ENCODE data around the gene CHTOP.
"Not testable (repeated sequence)": the region's sequence is repeated elsewhere in the genome, so short reads cannot be mapped to it uniquely, and the experiment has no call there.

The CHTOP gene

DNA sequence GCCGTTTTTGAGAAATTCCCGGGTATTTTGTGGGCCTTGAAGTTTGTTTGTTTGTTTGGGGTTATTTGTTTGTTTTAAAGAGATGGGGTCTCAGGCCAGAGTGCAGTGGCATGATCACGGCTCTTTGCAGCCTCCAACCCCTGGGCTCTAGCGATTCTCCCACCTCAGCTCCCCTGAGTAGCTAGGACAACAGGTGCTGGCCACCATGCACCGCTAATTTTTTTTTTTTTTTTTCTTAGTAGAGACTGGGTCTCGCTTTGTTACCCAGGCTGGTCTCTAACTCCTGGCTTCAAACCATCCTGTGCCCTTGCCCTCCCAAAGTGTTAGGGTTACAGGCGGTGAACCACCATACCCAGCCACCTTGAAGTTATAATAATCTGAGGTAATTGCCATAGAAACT, 2.0 kb downstream of the CHTOP start:
- DNase-seq: no peak

DNA sequence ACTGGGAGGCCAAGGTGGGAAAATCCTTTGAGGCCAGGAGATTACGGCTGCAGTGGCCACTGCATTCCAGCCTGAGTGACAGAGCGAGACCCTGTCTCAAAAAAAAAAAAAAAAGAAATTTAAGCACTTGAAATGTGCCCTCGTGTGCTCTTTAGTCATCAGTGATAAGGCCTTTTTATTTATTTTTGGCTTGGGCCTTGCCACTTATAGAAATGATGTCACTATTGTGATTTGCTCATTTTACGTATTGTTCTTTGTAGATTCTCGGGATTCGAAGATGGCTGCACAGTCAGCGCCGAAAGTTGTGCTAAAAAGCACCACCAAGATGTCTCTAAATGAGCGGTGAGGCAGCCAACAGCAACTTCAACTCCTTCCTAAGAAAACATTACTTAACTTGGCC, 2.4 kb downstream of the CHTOP start:
- DNase-seq: no peak

GRCh38 chr1:153638261-153638660, 4.4 kb downstream of the CHTOP start:
- DNase-seq: no peak

DNA sequence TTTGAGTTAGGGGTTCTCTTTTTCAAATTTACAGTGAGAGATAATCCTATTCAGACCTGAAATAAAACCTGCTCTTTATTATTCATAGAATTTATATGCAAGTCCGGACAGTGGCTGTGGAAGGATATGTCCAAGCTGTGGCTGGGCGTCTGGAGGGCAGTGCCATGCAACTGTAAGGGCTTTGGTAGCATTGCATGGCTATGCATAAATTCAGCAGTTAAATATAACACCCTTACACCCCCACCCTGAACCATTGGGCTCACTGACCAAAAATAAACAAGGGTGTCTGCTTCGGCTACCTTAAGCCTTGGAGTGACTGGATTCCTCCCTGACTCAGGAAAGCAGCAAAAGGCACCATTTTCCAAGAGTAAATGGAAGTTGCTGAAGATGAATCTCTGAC, 5.4 kb downstream of the CHTOP start:
- DNase-seq: no peak

- DNase-seq: not testable (repeated sequence)
These were observed 6.3 kb downstream of the CHTOP start for GRCh38 chr1:153640213-153640612.

DNA sequence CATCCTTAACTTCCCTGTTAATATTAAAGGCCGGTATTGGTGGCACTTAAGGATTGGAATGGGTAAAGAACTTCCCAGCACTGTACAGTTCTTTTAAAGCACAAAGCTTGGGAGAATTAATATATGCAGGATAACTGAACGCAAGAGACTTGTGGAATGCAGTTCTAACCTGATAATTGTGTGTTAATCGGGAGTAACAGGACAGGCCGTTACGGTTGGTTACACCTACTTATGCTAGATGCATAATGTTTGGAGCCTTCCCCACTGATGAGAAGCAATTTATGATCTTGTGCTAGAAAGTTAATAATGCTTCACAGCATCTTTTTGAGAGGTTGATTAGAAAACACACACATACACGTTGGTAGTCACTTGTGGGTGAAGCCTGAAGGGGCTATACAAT, 7.0 kb downstream of the CHTOP start:
- DNase-seq: no peak

DNA sequence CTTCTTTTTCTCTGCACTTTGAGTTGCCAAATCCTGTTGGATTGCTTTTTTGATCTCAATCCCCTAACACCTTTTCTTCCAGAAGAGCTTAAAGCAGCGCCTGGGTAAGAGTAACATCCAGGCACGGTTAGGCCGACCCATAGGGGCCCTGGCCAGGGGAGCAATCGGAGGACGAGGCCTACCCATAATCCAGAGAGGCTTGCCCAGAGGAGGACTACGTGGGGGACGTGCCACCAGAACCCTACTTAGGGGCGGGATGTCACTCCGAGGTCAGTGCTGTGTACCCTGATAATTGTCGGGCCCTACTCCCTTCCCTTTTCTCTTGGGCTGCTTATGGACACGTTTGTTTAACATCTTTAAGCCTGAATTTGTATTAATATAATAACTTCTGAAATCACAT, 8.3 kb downstream of the CHTOP start:
- no peak for DNase-seq

DNA sequence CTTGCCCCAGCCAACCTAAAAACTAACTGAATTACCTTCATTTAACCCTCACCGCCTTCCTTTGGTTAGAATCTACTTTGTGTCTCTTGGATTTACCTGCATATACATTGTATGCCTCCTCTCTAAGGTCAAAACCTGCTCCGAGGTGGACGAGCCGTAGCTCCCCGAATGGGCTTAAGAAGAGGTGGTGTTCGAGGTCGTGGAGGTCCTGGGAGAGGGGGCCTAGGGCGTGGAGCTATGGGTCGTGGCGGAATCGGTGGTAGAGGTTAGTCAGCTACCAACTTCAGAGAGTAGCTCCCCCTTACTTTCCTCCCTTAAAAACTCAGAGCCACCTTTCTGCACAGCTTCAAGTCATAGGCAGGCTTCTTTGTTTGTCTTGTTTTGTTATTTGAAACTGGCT, 9.2 kb downstream of the CHTOP start:
- DNase-seq: no peak

DNA sequence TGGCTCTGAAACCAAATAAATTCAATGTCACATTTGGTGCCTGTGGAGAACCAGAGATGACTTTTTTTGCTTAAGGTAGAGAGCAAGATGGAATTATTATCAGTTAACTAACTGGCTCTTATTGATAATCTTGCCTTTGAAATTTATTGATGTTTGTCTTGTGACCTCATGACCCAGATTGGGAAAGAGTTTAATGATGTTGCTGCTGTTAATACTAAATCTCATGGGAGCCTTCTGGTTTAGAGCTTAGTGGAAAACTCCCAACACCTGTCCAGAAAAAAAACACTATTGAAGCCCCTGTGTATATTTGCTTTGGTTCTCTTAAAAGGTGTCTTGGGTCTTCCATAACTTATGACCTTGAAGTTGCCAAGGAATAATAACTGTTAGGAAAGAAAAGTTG, 9.9 kb downstream of the CHTOP start:
- no peak for DNase-seq

- no peak for DNase-seq
These were observed 12.9 kb downstream of the CHTOP start for GRCh38 chr1:153646672-153647345.

- no peak for DNase-seq
These were observed 13.5 kb downstream of the CHTOP start for GRCh38 chr1:153647346-153647714.

DNA sequence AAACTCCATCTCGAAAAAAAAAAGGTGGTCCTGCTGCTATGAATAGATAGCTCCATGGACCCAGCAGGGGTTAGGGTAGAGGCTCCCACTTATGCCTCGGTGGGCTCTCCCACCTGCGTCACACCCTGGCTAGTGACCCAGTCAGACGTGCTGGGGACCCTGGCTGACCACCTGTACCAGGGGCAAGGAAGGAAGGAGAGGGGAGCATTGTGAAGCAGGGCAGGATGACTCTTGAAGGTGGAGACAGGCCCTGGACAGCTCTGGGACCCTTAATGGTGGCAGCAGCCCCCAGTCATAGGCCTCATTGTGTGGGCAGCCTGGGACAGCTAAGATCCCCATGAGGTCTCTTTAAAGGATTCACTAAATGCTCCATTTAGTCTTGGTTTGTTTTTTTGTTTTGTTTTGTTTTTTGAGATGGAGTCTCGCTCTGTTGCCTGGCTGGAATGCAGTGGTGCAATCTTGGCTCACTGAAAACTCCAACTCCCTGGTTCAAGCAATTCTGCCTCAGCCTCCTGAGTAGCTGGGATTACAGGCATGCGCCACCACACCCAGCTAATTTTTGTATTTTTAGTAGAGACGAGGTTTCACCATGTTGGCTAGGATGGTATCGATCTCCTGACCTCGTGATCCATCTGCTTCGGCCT, 14.3 kb downstream of the CHTOP start:
- DNase-seq: no peak

DNA sequence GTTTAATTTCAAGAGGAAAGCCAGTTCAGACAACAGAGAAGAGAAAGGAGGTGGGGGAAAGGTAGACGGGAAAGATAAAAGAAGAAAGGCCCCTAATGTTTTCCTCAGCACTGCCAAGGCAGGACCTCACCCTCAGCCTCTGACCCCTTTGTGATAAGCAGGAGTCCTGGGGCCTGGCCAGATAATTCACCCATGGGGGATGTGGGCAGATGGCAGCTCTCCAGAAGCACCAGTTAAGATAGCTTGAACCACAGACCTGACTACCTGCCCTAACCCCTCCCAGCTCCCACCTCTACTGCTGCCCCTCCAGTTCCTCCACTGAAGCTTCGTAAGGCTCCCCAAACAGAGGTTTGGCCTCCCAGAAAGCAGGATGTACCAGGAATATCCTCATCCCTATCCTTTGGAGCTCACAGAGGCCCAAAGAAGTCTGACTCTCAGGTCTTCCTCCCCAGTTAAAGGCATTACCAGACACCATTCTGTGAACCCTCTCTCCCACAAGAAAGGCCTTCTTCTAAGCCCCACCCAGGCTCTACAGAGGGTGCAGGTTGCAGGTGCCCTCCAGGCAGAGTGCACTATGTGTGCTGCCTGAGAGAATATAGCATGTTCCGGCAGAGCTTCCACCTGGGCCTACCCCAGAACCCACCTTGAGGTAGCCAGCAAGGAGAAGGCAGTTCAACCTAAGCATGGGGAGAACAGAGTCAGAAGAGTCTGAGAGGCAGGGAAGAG, 15.4 kb downstream of the CHTOP start:
- no peak for DNase-seq

DNA sequence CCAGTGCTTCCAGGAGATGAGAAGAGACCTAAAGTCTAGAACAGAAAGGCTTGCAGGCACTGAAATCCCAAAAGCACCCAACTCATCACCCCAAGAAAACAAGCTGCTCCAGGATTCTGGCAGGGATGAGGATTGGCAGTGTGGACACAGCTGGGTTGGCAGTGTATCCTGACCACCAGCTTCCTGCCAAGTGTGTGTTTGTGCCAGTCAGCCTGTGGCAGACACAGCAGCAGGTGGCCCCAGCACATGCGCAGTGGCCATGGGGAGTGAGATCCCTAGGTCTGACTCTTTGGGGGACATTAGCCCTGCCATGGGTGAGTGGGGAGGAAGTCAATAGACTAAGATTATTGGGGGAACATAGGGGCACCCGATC, 16.0 kb downstream of the CHTOP start:
- no peak for DNase-seq

DNA sequence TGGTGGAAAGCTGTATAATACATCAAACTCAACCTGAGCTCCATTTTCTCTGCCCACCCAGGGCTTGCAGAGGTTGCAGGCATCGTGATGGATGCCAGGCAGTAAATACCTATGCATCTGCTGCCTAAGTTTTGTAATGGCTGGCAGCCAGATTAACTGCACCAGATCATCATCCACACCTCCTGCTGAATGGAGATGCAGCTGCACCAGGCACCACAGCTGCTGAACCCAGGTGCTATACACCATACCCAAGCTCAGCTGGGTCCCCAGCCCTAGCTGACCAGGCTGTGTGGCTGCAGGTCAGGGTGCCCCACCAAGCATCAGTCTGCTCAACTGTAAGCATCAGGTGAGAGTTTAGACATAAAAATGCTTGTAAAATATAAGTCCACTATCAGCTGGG, 17.9 kb downstream of the CHTOP start:
- no peak for DNase-seq

DNA sequence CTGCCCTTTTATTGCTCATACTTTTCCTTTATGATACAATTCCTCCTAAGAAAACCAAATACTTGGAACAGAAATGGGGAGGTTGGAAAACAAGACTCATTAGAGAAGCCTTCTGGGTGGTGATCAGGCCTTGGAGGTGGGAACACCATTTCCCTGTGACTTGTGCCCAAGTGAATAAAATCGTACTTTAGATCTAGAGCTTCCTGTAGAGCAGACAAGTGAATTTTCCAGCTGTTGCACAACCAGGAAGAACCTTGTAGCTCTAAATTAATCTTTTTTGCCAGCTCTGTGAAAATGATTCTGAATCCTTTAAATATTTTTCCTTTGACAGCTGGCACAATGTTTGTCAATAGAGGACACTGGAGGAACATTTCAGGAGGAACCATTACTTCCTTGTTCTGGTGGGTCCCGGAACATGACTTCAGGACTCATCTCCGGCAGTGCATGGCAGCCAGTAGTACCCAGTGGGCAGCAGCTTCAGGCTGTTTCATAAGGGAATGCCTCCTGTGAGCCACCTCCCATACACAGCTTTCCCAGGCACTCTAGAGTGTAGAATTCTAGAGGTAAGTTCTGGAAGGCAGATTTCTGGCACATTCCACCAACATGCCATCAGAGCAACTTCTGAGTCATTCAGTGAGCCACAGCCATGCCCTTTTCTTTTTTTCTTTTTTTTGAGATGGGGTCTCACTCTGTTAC, 19.1 kb downstream of the CHTOP start:
- no peak for DNase-seq

DNA sequence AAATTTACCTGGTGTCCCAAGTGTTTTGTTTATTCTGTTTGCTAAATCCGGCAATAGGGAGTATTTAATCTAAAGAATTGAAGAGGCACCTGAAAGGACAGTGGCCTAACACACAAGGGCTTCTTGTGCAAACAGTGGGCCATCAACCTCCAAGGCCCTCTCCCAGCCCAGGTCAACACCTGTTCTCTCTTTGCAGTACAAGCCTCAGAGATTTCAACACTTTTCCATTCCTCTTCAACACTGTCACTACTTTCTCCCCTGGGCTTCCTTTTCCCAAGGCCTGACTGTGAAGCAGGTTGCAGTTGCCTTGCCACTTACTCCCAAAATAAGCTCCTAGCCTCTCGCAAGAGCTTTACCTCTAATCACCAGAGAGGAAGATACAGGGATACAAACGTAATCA, 21.5 kb downstream of the CHTOP start:
- DNase-seq: no peak

GRCh38 chr1:153658400-153659174, 24.7 kb downstream of the CHTOP start, which contains the start of gene SNAPIN:
Gene SNAPIN (plus strand): TSS chr1:153658703. CDS start chr1:153658744, 41 bp downstream.
- DNase-seq: peak; percentile 86

DNA sequence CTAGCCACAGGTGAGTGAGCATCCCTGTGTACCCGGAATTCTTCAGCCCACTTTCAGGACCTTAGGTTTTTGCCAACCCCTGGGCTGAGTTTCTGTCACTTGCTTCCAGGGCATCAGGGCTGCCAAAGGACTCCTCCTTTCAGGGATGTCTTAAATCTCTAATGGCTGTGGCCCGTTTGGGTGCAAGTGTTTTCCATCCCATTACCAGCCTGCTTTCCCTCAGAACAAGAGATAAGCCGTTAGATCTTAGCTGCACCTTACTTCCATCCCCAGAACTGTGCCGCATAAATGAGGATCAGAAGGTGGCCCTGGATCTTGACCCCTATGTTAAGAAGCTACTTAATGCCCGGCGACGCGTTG, 25.3 kb downstream of the CHTOP start:
- no peak for DNase-seq

DNA sequence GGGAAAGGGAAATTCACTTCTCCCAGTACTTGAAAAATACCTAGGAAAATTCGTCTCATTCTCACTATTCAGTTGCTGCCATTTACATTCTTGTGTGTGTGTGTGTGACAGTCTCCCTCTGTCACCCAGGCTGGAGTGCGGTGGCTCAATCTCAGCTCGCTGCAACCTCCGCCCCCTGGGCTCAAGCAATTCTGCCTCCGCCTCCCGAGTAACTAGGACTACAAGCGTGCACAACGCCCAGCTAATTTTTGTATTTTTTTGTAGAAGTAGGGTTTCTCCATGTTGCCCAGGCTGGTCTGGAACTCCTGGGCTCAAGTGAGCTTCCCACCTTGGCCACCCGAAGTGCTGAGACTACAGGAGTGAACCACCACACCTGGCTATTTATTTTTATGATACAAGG, 25.8 kb downstream of the CHTOP start:
- DNase-seq: no peak

- DNase-seq: no peak
These were observed 27.3 kb downstream of the CHTOP start for GRCh38 chr1:153661111-153661708.

DNA sequence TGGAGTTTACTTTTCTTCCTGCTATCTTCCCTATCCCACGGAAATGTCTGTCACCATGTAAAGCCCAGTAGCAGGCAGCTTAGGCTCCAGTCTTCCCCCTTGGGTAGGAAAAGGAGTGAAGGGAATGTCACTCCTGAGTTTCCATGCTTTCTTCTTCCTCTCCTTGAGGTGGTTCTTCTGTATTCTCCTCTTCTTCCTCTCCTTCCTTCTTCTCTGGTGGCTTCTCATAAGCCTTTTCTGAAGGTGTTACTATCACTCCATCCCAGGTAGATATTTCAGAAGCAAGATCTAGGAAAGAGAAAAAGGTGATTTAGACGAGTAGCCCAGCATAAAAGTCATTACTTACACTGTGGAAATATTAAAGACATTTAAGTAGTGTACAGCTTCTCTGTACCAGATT, 28.4 kb downstream of the CHTOP start:
- no peak for DNase-seq

DNA sequence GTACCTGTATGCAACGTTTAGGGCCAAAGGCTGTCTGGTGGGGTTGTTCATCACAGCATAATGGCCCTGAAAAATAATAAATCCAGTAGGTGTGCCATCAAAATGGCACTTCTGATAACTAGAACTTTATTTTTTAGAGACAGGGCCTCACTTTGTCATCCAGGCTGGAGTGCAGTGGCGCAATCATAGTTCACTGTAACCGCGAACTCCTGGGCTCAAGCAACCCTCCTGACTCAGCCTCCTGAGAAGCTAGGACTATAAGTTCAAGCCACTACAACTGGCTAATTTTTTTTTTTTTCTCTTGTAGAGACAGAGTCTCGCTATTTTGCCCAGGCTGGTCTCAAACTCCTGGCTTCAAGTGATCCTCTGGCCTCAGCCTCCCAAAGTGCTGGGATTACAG, 29.3 kb downstream of the CHTOP start:
- DNase-seq: no peak
